Prostate gland (tissue), 2 donors: ENCODE measurements around the gene SCAF11. TPM values are rescaled to one million over a fixed set of nuclear protein-coding genes. Genes with fewer than 3 reads are reported as not detected.

Source experiments
- DNase-seq: peaks from one replicate; pipeline ENCODE4 v3.0.0-alpha.2; 2019; ENCODE audit warnings: low spot score
- H3K27ac ChIP-seq, 2 donors: fragments of 200-600 bp; sonication (generic); 2 replicates each; pipeline ENCODE4 v1.5.1; 2017 to 2019
- H3K27me3 ChIP-seq: fragments of 200-600 bp; sonication (generic); replicated peaks from 2 replicates; pipeline ENCODE4 v1.5.1; 2019; ENCODE audit not compliant: insufficient read depth
- H3K36me3 ChIP-seq, 2 donors: fragments of 200-600 bp; sonication (generic); 1 replicate in 1 of 2; 2 replicates in 1 of 2; pipeline versions ENCODE4 v1.5.1 to v1.8.1; 2017 to 2019
- H3K4me1 ChIP-seq: fragments of 200-600 bp; sonication (generic); replicated peaks from 2 replicates; pipeline ENCODE4 v1.5.1; 2019
- H3K4me3 ChIP-seq, 2 donors: fragments of 200-600 bp; sonication (generic); 2 replicates each; pipeline ENCODE4 v1.5.1; 2017 to 2019
- H3K9me3 ChIP-seq: fragments of 200-600 bp; sonication (generic); 2 replicates; pipeline ENCODE4 v1.5.1; 2017
- POLR2A ChIP-seq: fragments of 450-650 bp; IDR thresholded peaks from one replicate; pipeline ENCODE4 v1.6.1; 2016; ENCODE audit warnings: antibody characterized with exemption, mild to moderate bottlenecking
- POLR2AphosphoS5 ChIP-seq: sonication (generic); formaldehyde crosslinking; IDR thresholded peaks from one replicate; pipeline ENCODE4 v1.6.1; 2017; ENCODE audit warnings: antibody characterized with exemption
- WGBS: methylation state at CpG from one replicate; pipeline ENCODE4 v1.1.5; 2018; 5-methylcytosine and 5-hydroxymethylcytosine counted together
- intact Hi-C: fragments of 100-400 bp; cut with DNase I; formaldehyde crosslinking; loops from one replicate; pipeline ENCODE4 v1.14.2; 2022
- total RNA-seq, 2 donors: library from RNA; depleted of rRNA; stranded (reverse); fragments of >200 nt; gene quantifications; one replicate each; pipeline ENCODE4 v1.1.0, GENCODE V29; 2016
- TF ChIP-seq, protein P1 (sequence below), 4 experiments: fragments of 200-600 bp in 2 of 4; fragments of 450-650 bp in 2 of 4; sonication (generic) in 2 of 4; IDR thresholded peaks; 1 replicate in 3 of 4; 2 replicates in 1 of 4; pipeline ENCODE4 v1.5.1; 2016 to 2019; ENCODE audit warnings: antibody characterized with exemption in 4 of 4, mild to moderate bottlenecking in 2 of 4, moderate library complexity in 2 of 4

The SCAF11 gene
- total RNA-seq, 2 donors from 2014 or later: 144 to 171 TPM

- TF ChIP-seq POLR2A: no peak
- H3K9me3 ChIP-seq: no peaks in the 10 kb centered on the region
Measured at GRCh38 chr12:45918818-45919217, 71.6 kb downstream of the SCAF11 start.

DNA sequence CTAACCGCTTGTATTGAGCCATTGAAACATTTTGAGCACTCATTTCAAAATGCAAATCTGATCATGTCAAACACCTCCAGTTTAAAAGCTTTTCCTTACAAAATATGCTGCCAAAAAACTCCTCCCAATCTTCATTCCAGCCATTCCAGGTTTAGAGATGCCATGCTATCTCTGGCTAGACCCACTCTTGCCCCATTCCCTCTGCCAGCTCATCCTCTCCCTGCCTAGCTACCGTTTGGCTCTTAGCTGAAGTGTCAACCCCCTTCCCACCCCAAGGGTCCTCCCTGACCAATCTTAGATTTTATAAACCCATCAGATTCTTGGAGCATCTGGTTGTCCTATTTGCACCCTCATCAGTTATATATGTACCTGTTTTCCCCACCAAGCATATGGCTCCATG is 75.0 kb downstream of the SCAF11 start:
- TF ChIP-seq, protein P1, sequence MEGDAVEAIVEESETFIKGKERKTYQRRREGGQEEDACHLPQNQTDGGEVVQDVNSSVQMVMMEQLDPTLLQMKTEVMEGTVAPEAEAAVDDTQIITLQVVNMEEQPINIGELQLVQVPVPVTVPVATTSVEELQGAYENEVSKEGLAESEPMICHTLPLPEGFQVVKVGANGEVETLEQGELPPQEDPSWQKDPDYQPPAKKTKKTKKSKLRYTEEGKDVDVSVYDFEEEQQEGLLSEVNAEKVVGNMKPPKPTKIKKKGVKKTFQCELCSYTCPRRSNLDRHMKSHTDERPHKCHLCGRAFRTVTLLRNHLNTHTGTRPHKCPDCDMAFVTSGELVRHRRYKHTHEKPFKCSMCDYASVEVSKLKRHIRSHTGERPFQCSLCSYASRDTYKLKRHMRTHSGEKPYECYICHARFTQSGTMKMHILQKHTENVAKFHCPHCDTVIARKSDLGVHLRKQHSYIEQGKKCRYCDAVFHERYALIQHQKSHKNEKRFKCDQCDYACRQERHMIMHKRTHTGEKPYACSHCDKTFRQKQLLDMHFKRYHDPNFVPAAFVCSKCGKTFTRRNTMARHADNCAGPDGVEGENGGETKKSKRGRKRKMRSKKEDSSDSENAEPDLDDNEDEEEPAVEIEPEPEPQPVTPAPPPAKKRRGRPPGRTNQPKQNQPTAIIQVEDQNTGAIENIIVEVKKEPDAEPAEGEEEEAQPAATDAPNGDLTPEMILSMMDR (IDR thresholded peaks at IDR 0.05): no peak
- TF ChIP-seq POLR2A (no peak), POLR2AphosphoS5 (no peak)
- Histone ChIP-seq H3K36me3 (no peaks in the 10 kb centered on the region), H3K4me3 (no peak overlapping the region), H3K9me3 (no peaks in the 10 kb centered on the region), H3K4me1 (no peaks in the 10 kb centered on the region), H3K27ac (no peak overlapping the region), H3K27me3 (no peaks in the 10 kb centered on the region)
- 91% methylated on average over 2 of the region's 2 CpGs for WGBS
- intact Hi-C loops: no loop called here
- DNase-seq: no peak

More at GRCh38 chr12:45918818-45919217, 71.6 kb downstream of the SCAF11 start:
- WGBS: 83% methylated on average over 3 of the region's 3 CpGs
- no peak overlapping the region for H3K4me3 ChIP-seq
- no peaks in the 10 kb centered on the region for H3K27me3 ChIP-seq
- DNase-seq: no peak
- no peaks in the 10 kb centered on the region for H3K36me3 ChIP-seq
- H3K27ac ChIP-seq: no peak overlapping the region
- no peaks in the 10 kb centered on the region for H3K4me1 ChIP-seq
- intact Hi-C loops: no loop called here

GRCh38 chr12:45914090-45914489 is 76.3 kb downstream of the SCAF11 start:
- Histone ChIP-seq H3K4me3 (no peak overlapping the region), H3K27me3 (no peaks in the 10 kb centered on the region), H3K27ac (no peak overlapping the region), H3K36me3 (no peaks in the 10 kb centered on the region), H3K4me1 (no peaks in the 10 kb centered on the region), H3K9me3 (no peaks in the 10 kb centered on the region)
- WGBS: 67% methylated on average over 1 of the region's 1 CpG
- no peak for DNase-seq
- intact Hi-C loops: no loop called here
- TF ChIP-seq POLR2A (no peak), POLR2AphosphoS5 (no peak)
- TF ChIP-seq, protein P1 (IDR thresholded peaks at IDR 0.05): no peak

DNA sequence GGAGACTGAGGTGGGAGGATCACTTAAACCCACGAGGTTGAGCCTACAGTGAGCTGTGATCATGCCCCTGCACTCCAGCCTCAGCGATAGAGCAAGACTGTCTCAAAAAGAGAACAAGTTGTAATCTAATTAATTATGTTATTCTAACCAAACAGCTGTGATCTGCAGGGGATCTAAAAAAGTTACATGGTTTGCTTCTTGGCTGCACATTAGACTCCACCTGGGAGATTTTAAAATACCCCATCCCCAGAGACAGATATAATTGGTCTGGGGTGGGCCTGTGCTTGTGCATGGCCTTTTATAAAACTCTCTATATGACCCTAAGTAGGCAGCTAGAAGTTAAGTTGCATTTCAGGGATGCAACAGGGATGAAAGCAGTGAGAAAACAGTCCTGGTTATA is 76.7 kb downstream of the SCAF11 start:
- intact Hi-C loops: no loop called here
- no peak for DNase-seq

GRCh38 chr12:45912774-45913173 is 77.6 kb downstream of the SCAF11 start:
- WGBS: 48% methylated on average over 3 of the region's 3 CpGs

More for the DNA sequence above, 76.7 kb downstream of the SCAF11 start:
- no peaks in the 10 kb centered on the region for H3K27me3 ChIP-seq
- WGBS: 41% methylated on average over 2 of the region's 2 CpGs
- no peak for TF ChIP-seq POLR2AphosphoS5
- TF ChIP-seq, protein P1 (IDR thresholded peaks at IDR 0.05): no peak
- TF ChIP-seq POLR2A: no peak
- no peak overlapping the region for H3K4me3 ChIP-seq
- H3K36me3 ChIP-seq: no peaks in the 10 kb centered on the region
- no peak overlapping the region for H3K27ac ChIP-seq
- no peaks in the 10 kb centered on the region for H3K9me3 ChIP-seq
- H3K4me1 ChIP-seq: no peaks in the 10 kb centered on the region

More at GRCh38 chr12:45912774-45913173, 77.6 kb downstream of the SCAF11 start:
- Histone ChIP-seq H3K36me3 (no peaks in the 10 kb centered on the region), H3K9me3 (no peaks in the 10 kb centered on the region), H3K4me3 (no peak overlapping the region), H3K27ac (no peak overlapping the region), H3K27me3 (no peaks in the 10 kb centered on the region), H3K4me1 (no peaks in the 10 kb centered on the region)
- DNase-seq: no peak
- TF ChIP-seq POLR2AphosphoS5 (no peak), POLR2A (no peak)
- TF ChIP-seq, protein P1 (IDR thresholded peaks at IDR 0.05): no peak
- intact Hi-C loops: no loop called here
